ENCODE results near the gene ANKRD6. TPM values are rescaled to one million over a fixed set of nuclear protein-coding genes. Genes with fewer than 3 reads are reported as not detected.

Gene ANKRD6
- total and polyA plus RNA-seq, 9 donors = 5.9 to 12.2 (median 7.7) TPM

GRCh38 chr6:89462503-89462902 is 29.6 kb downstream of the ANKRD6 start:
- H3K27ac ChIP-seq (ENCODE audit: low read length) = no peak overlapping the region
- no CpG with 5 or more reads among the region's 2 CpGs for WGBS (ENCODE audit: insufficient coverage)
- no peaks in the 10 kb centered on the region for H3K4me1 ChIP-seq (ENCODE audit: control insufficient read depth, insufficient read depth, low read length)
- H3K27me3 ChIP-seq (ENCODE audit: control insufficient read depth, insufficient read depth, low read length) = no peaks in the 10 kb centered on the region
- no peaks in the 10 kb centered on the region for H3K9me3 ChIP-seq (replicated peaks; ENCODE audit: control insufficient read depth, low read depth, low read length)
- no peak overlapping the region for H3K4me3 ChIP-seq (ENCODE audit: low read length)
- H3K36me3 ChIP-seq (ENCODE audit: control insufficient read depth, insufficient read depth, low read length) = no peaks in the 10 kb centered on the region
- no peak for DNase-seq

- no peak for DNase-seq
- Histone ChIP-seq H3K27ac (ENCODE audit: low read length) (no peak overlapping the region), H3K4me1 (ENCODE audit: control insufficient read depth, insufficient read depth, low read length) (no peaks in the 10 kb centered on the region), H3K9me3 (replicated peaks; ENCODE audit: control insufficient read depth, low read depth, low read length) (no peaks in the 10 kb centered on the region), H3K27me3 (ENCODE audit: control insufficient read depth, insufficient read depth, low read length) (no peaks in the 10 kb centered on the region), H3K36me3 (ENCODE audit: control insufficient read depth, insufficient read depth, low read length) (no peaks in the 10 kb centered on the region), H3K4me3 (ENCODE audit: low read length) (no peak overlapping the region)
- WGBS (ENCODE audit: insufficient coverage) = no CpG with 5 or more reads among the region's 2 CpGs
These were observed 31.3 kb downstream of the ANKRD6 start for GRCh38 chr6:89464295-89464694.

GRCh38 chr6:89467437-89467836 is 34.5 kb downstream of the ANKRD6 start:
- no CpG with 5 or more reads among the region's 1 CpG for WGBS (ENCODE audit: insufficient coverage)
- Histone ChIP-seq H3K27ac (ENCODE audit: low read length) (no peak overlapping the region), H3K27me3 (ENCODE audit: control insufficient read depth, insufficient read depth, low read length) (no peaks in the 10 kb centered on the region), H3K36me3 (ENCODE audit: control insufficient read depth, insufficient read depth, low read length) (no peaks in the 10 kb centered on the region), H3K9me3 (replicated peaks; ENCODE audit: control insufficient read depth, low read depth, low read length) (no peaks in the 10 kb centered on the region), H3K4me3 (ENCODE audit: low read length) (no peak overlapping the region), H3K4me1 (ENCODE audit: control insufficient read depth, insufficient read depth, low read length) (peaks cover 2% of the 10 kb centered on the region)
- no peak for DNase-seq

- Histone ChIP-seq H3K27ac (ENCODE audit: low read length) (no peak overlapping the region), H3K4me3 (ENCODE audit: low read length) (no peak overlapping the region), H3K27me3 (ENCODE audit: control insufficient read depth, insufficient read depth, low read length) (no peaks in the 10 kb centered on the region), H3K9me3 (replicated peaks; ENCODE audit: control insufficient read depth, low read depth, low read length) (no peaks in the 10 kb centered on the region), H3K4me1 (ENCODE audit: control insufficient read depth, insufficient read depth, low read length) (peaks cover 2% of the 10 kb centered on the region), H3K36me3 (ENCODE audit: control insufficient read depth, insufficient read depth, low read length) (no peaks in the 10 kb centered on the region)
- no CpG with 5 or more reads among the region's 1 CpG for WGBS (ENCODE audit: insufficient coverage)
- DNase-seq = no peak
These were observed 36.0 kb downstream of the ANKRD6 start for GRCh38 chr6:89468998-89469397.

GRCh38 chr6:89471287-89471867 is 38.4 kb downstream of the ANKRD6 start:
- WGBS (ENCODE audit: insufficient coverage) = 43% methylated on average over 3 of the region's 4 CpGs
- DNase-seq = peak; percentile 36
- H3K36me3 ChIP-seq (ENCODE audit: control insufficient read depth, insufficient read depth, low read length) = no peaks in the 10 kb centered on the region

GRCh38 chr6:89475101-89475500 is 42.1 kb downstream of the ANKRD6 start:
- H3K4me3 ChIP-seq (ENCODE audit: low read length) = no peak overlapping the region
- no peak overlapping the region for H3K27ac ChIP-seq (ENCODE audit: low read length)
- peaks cover 2% of the 10 kb centered on the region for H3K4me1 ChIP-seq (ENCODE audit: control insufficient read depth, insufficient read depth, low read length)
- no peaks in the 10 kb centered on the region for H3K9me3 ChIP-seq (replicated peaks; ENCODE audit: control insufficient read depth, low read depth, low read length)
- DNase-seq = no peak
- WGBS (ENCODE audit: insufficient coverage) = no CpG with 5 or more reads among the region's 2 CpGs
- no peaks in the 10 kb centered on the region for H3K27me3 ChIP-seq (ENCODE audit: control insufficient read depth, insufficient read depth, low read length)
- H3K36me3 ChIP-seq (ENCODE audit: control insufficient read depth, insufficient read depth, low read length) = no peaks in the 10 kb centered on the region

More at GRCh38 chr6:89471287-89471867, 38.4 kb downstream of the ANKRD6 start:
- H3K9me3 ChIP-seq (replicated peaks; ENCODE audit: control insufficient read depth, low read depth, low read length) = no peaks in the 10 kb centered on the region
- peaks cover 2% of the 10 kb centered on the region for H3K4me1 ChIP-seq (ENCODE audit: control insufficient read depth, insufficient read depth, low read length)
- no peak overlapping the region for H3K27ac ChIP-seq (ENCODE audit: low read length)
- H3K27me3 ChIP-seq (ENCODE audit: control insufficient read depth, insufficient read depth, low read length) = no peaks in the 10 kb centered on the region
- H3K4me3 ChIP-seq (ENCODE audit: low read length) = no peak overlapping the region

GRCh38 chr6:89475634-89476033 is 42.7 kb downstream of the ANKRD6 start:
- no peak for DNase-seq
- Histone ChIP-seq H3K9me3 (replicated peaks; ENCODE audit: control insufficient read depth, low read depth, low read length) (no peaks in the 10 kb centered on the region), H3K4me3 (ENCODE audit: low read length) (no peak overlapping the region), H3K36me3 (ENCODE audit: control insufficient read depth, insufficient read depth, low read length) (no peaks in the 10 kb centered on the region), H3K27ac (ENCODE audit: low read length) (no peak overlapping the region), H3K27me3 (ENCODE audit: control insufficient read depth, insufficient read depth, low read length) (no peaks in the 10 kb centered on the region), H3K4me1 (ENCODE audit: control insufficient read depth, insufficient read depth, low read length) (peaks cover 2% of the 10 kb centered on the region)

- WGBS (ENCODE audit: insufficient coverage) = no CpG with 5 or more reads among the region's 2 CpGs
- Histone ChIP-seq H3K9me3 (replicated peaks; ENCODE audit: control insufficient read depth, low read depth, low read length) (no peaks in the 10 kb centered on the region), H3K36me3 (ENCODE audit: control insufficient read depth, insufficient read depth, low read length) (no peaks in the 10 kb centered on the region), H3K4me1 (ENCODE audit: control insufficient read depth, insufficient read depth, low read length) (no peaks in the 10 kb centered on the region), H3K4me3 (ENCODE audit: low read length) (no peak overlapping the region), H3K27me3 (ENCODE audit: control insufficient read depth, insufficient read depth, low read length) (no peaks in the 10 kb centered on the region), H3K27ac (ENCODE audit: low read length) (no peak overlapping the region)
- DNase-seq = no peak
These were observed 46.9 kb downstream of the ANKRD6 start for GRCh38 chr6:89479897-89480296.

- Histone ChIP-seq H3K27me3 (ENCODE audit: control insufficient read depth, insufficient read depth, low read length) (no peaks in the 10 kb centered on the region), H3K9me3 (replicated peaks; ENCODE audit: control insufficient read depth, low read depth, low read length) (no peaks in the 10 kb centered on the region), H3K4me3 (ENCODE audit: low read length) (no peak overlapping the region), H3K27ac (ENCODE audit: low read length) (no peak overlapping the region), H3K36me3 (ENCODE audit: control insufficient read depth, insufficient read depth, low read length) (no peaks in the 10 kb centered on the region), H3K4me1 (ENCODE audit: control insufficient read depth, insufficient read depth, low read length) (no peaks in the 10 kb centered on the region)
- DNase-seq = no peak
- WGBS (ENCODE audit: insufficient coverage) = 100% methylated on average over 1 of the region's 1 CpG
These were observed 48.7 kb downstream of the ANKRD6 start for GRCh38 chr6:89481695-89482094.

- no CpG with 5 or more reads among the region's 1 CpG for WGBS (ENCODE audit: insufficient coverage)
- Histone ChIP-seq H3K27ac (ENCODE audit: low read length) (no peak overlapping the region), H3K4me1 (ENCODE audit: control insufficient read depth, insufficient read depth, low read length) (no peaks in the 10 kb centered on the region), H3K27me3 (ENCODE audit: control insufficient read depth, insufficient read depth, low read length) (no peaks in the 10 kb centered on the region), H3K9me3 (replicated peaks; ENCODE audit: control insufficient read depth, low read depth, low read length) (no peaks in the 10 kb centered on the region), H3K4me3 (ENCODE audit: low read length) (no peak overlapping the region), H3K36me3 (ENCODE audit: control insufficient read depth, insufficient read depth, low read length) (no peaks in the 10 kb centered on the region)
- DNase-seq = peak; percentile 66
These were observed 49.2 kb downstream of the ANKRD6 start for GRCh38 chr6:89482126-89482525.

- Histone ChIP-seq H3K9me3 (replicated peaks; ENCODE audit: control insufficient read depth, low read depth, low read length) (no peaks in the 10 kb centered on the region), H3K36me3 (ENCODE audit: control insufficient read depth, insufficient read depth, low read length) (no peaks in the 10 kb centered on the region), H3K4me3 (ENCODE audit: low read length) (no peak overlapping the region), H3K27me3 (ENCODE audit: control insufficient read depth, insufficient read depth, low read length) (no peaks in the 10 kb centered on the region), H3K4me1 (ENCODE audit: control insufficient read depth, insufficient read depth, low read length) (no peaks in the 10 kb centered on the region), H3K27ac (ENCODE audit: low read length) (no peak overlapping the region)
- 50% methylated on average over 2 of the region's 7 CpGs for WGBS (ENCODE audit: insufficient coverage)
- DNase-seq = peak; percentile 42
These were observed 50.3 kb downstream of the ANKRD6 start for GRCh38 chr6:89483111-89483720.

All from muscle of leg (tissue), 11 donors.